HEK293 (cell line): ENCODE data around the gene AK1.
"Not testable (repeated sequence)": the region's sequence is repeated elsewhere in the genome, so short reads cannot be mapped to it uniquely, and the experiment has no call there.

Experiments used
- CTCF ChIA-PET: fragments of 350-600 bp; formaldehyde crosslinking; extraction: SDS; loops from one replicate; lab custom pipeline; 2021; ENCODE audit warnings: antibody characterized with exemption; lab: Yijun Ruan, JAX
- POLR2A ChIA-PET: fragments of 300-600 bp; formaldehyde crosslinking; extraction: SDS; loops from one replicate; lab custom pipeline; 2020; ENCODE audit warnings: antibody characterized with exemption, inconsistent platforms; lab: Yijun Ruan, JAX
- H3K27ac ChIP-seq: fragments of 200-500 bp; sonication (Bioruptor generic); 2 replicates; pipeline ENCODE4 v1.5.1; 2014; ENCODE audit warnings: low read depth, low read length, control low read depth, inconsistent platforms; ENCODE audit errors: extremely low read depth
- H3K36me3 ChIP-seq, 2 experiments: fragments of 200-500 bp in 1 of 2; sonication (Bioruptor generic) in 1 of 2; 1 replicate in 1 of 2; 2 replicates in 1 of 2; pipeline ENCODE4 v1.5.1; 2014 to 2017; ENCODE audit warnings: inconsistent platforms in 2 of 2, low read length in 2 of 2; ENCODE audit not compliant: control insufficient read depth in 2 of 2, insufficient read depth in 1 of 2
- H3K4me1 ChIP-seq: fragments of 200-500 bp; sonication (Bioruptor generic); 2 replicates; pipeline ENCODE4 v1.5.1; 2014; ENCODE audit warnings: mild to moderate bottlenecking, low read length, inconsistent platforms; ENCODE audit not compliant: control insufficient read depth, insufficient read depth
- H3K4me3 ChIP-seq: 2 replicates; pipeline ENCODE4 v1.5.1; 2011; ENCODE audit warnings: low read depth, mild to moderate bottlenecking, control low read depth, low read length, moderate library complexity
- H3K9me3 ChIP-seq: fragments of 200-500 bp; sonication (Bioruptor generic); 2 replicates; pipeline ENCODE4 v1.5.1; 2014; ENCODE audit warnings: low read depth, low read length, inconsistent platforms; ENCODE audit not compliant: control insufficient read depth, insufficient read depth
- GLIS1 ChIP-seq: fragments of 450-650 bp; formaldehyde crosslinking; IDR thresholded peaks from 2 replicates; pipeline ENCODE4 v1.5.1; 2016; ENCODE audit warnings: missing biosample characterization, missing genetic modification characterization
- KLF9 ChIP-seq: fragments of 450-650 bp; formaldehyde crosslinking; IDR thresholded peaks from 2 replicates; pipeline ENCODE4 v1.5.1; 2016; ENCODE audit warnings: missing biosample characterization, missing genetic modification characterization, low read depth
- TCF7L2 ChIP-seq: IDR thresholded peaks from 2 replicates; pipeline ENCODE4 v1.6.1; 2011; ENCODE audit warnings: low read depth, mild to moderate bottlenecking, inconsistent platforms, low read length, moderate library complexity, borderline replicate concordance
- YY2 ChIP-seq: fragments of 450-650 bp; formaldehyde crosslinking; IDR thresholded peaks from 2 replicates; pipeline ENCODE4 v1.5.1; 2016; ENCODE audit warnings: missing biosample characterization, missing genetic modification characterization
- ZFHX2 ChIP-seq: fragments of 450-650 bp; formaldehyde crosslinking; conservative IDR thresholded peaks from 2 replicates; pipeline ENCODE4 v1.5.1; 2016; ENCODE audit warnings: missing biosample characterization, missing genetic modification characterization
- ZFP41 ChIP-seq: fragments of 450-650 bp; formaldehyde crosslinking; IDR thresholded peaks from 2 replicates; pipeline ENCODE4 v1.5.1; 2016; ENCODE audit warnings: missing biosample characterization, missing genetic modification characterization, borderline replicate concordance
- ZFP69B ChIP-seq: fragments of 450-650 bp; formaldehyde crosslinking; IDR thresholded peaks from 2 replicates; pipeline ENCODE4 v1.5.1; 2016; ENCODE audit warnings: missing biosample characterization, missing genetic modification characterization
- ZNF10 ChIP-seq: fragments of 450-650 bp; formaldehyde crosslinking; IDR thresholded peaks from 2 replicates; pipeline ENCODE4 v1.5.1; 2017; ENCODE audit warnings: missing biosample characterization, missing genetic modification characterization
- ZNF157 ChIP-seq: fragments of 450-650 bp; formaldehyde crosslinking; IDR thresholded peaks from 2 replicates; pipeline ENCODE4 v1.5.1; 2016; ENCODE audit warnings: missing biosample characterization, missing genetic modification characterization
- ZNF223 ChIP-seq: fragments of 450-650 bp; formaldehyde crosslinking; IDR thresholded peaks from 2 replicates; pipeline ENCODE4 v1.5.1; 2016; ENCODE audit warnings: missing biosample characterization, missing genetic modification characterization
- ZNF24 ChIP-seq: fragments of 450-650 bp; formaldehyde crosslinking; IDR thresholded peaks from 2 replicates; pipeline ENCODE4 v1.5.1; 2016; ENCODE audit warnings: missing biosample characterization, missing genetic modification characterization
- ZNF248 ChIP-seq: fragments of 450-650 bp; formaldehyde crosslinking; IDR thresholded peaks from 2 replicates; pipeline ENCODE4 v1.5.1; 2017; ENCODE audit warnings: missing biosample characterization, missing genetic modification characterization
- ZNF274 ChIP-seq, 2 experiments: fragments of 200-500 bp in 1 of 2; fragments of 450-650 bp in 1 of 2; sonication (Bioruptor generic) in 1 of 2; formaldehyde crosslinking in 1 of 2; IDR thresholded peaks; 2 replicates each; pipeline versions ENCODE4 v1.5.1 to v1.6.1; 2014 to 2016; ENCODE audit warnings: borderline replicate concordance in 1 of 2, inconsistent platforms in 1 of 2, low read length in 1 of 2, missing biosample characterization in 1 of 2, missing genetic modification characterization in 1 of 2
- ZNF311 ChIP-seq: fragments of 450-650 bp; formaldehyde crosslinking; IDR thresholded peaks from 2 replicates; pipeline ENCODE4 v1.5.1; 2017; ENCODE audit warnings: missing biosample characterization, missing genetic modification characterization, borderline replicate concordance
- ZNF341 ChIP-seq: fragments of 450-650 bp; formaldehyde crosslinking; IDR thresholded peaks from 2 replicates; pipeline ENCODE4; 2016; ENCODE audit warnings: low read depth, missing biosample characterization, missing genetic modification characterization
- ZNF426 ChIP-seq: fragments of 450-650 bp; formaldehyde crosslinking; IDR thresholded peaks from 2 replicates; pipeline ENCODE4 v1.5.1; 2017; ENCODE audit warnings: missing biosample characterization, missing genetic modification characterization, mild to moderate bottlenecking, inconsistent platforms, moderate library complexity
- ZNF654 ChIP-seq: fragments of 450-650 bp; formaldehyde crosslinking; IDR thresholded peaks from 2 replicates; pipeline ENCODE4 v1.5.1; 2016; ENCODE audit warnings: low read depth, missing biosample characterization, missing genetic modification characterization
- ZNF658 ChIP-seq: fragments of 450-650 bp; formaldehyde crosslinking; IDR thresholded peaks from 2 replicates; pipeline ENCODE4; 2016; ENCODE audit warnings: missing biosample characterization, missing genetic modification characterization
- TF ChIP-seq, protein P1 (sequence below): fragments of 450-650 bp; formaldehyde crosslinking; IDR thresholded peaks from 2 replicates; pipeline ENCODE4 v1.5.1; 2017; ENCODE audit warnings: missing biosample characterization, mild to moderate bottlenecking, missing genetic modification characterization, moderate library complexity
- TF ChIP-seq, protein P2 (sequence below): fragments of 450-650 bp; formaldehyde crosslinking; IDR thresholded peaks from 2 replicates; pipeline ENCODE4 v1.5.1; 2016; ENCODE audit warnings: missing biosample characterization, missing genetic modification characterization
- TF ChIP-seq, protein P3 (sequence below): fragments of 450-650 bp; formaldehyde crosslinking; IDR thresholded peaks from 2 replicates; pipeline ENCODE4 v1.5.1; 2016; ENCODE audit warnings: missing biosample characterization, missing genetic modification characterization

AK1 gene

DNA sequence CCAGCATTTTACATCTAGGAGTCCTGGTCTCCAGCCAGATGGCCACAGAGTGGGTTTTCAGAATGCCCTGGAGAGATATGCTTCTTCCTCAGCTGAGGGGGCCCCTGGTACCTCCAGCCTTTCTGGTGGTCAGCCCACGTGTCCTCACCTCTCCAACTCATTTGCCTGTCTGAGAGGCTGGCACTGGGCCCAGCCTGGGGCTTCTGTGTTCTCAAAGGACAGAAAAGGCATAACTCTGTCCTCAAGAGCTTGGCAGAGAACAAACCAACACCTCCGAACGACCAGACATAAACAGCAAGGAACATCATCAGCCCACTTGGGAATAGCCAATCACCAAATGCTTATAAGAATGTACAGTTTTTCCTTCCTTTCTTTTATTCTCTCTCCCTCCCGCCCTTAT lies 40.1 kb downstream of the AK1 start:
- Histone ChIP-seq H3K4me3 (no peak overlapping the region), H3K4me1 (no peaks in the 10 kb centered on the region), H3K36me3 (no peaks in the 10 kb centered on the region), H3K9me3 (no peaks in the 10 kb centered on the region), H3K27ac (no peak overlapping the region)
- POLR2A ChIA-PET, result no interaction called here
- CTCF ChIA-PET, result interaction anchor here (0.6 to 1.9 kb wide), 3 partner anchors 11 to 72 kb away, joined by 3 to 7 read pairs (median 5); no protein-coding TSS in a partner anchor
- no peak for TF ChIP-seq TCF7L2
- TF ChIP-seq ZFP69B (tag by site-specific recombination), result no peak
- TF ChIP-seq, protein P1, sequence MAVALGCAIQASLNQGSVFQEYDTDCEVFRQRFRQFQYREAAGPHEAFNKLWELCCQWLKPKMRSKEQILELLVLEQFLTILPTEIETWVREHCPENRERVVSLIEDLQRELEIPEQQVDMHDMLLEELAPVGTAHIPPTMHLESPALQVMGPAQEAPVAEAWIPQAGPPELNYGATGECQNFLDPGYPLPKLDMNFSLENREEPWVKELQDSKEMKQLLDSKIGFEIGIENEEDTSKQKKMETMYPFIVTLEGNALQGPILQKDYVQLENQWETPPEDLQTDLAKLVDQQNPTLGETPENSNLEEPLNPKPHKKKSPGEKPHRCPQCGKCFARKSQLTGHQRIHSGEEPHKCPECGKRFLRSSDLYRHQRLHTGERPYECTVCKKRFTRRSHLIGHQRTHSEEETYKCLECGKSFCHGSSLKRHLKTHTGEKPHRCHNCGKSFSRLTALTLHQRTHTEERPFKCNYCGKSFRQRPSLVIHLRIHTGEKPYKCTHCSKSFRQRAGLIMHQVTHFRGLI, result no peak
- TF ChIP-seq GLIS1 (tag by site-specific recombination), result no peak
- TF ChIP-seq, protein P2, sequence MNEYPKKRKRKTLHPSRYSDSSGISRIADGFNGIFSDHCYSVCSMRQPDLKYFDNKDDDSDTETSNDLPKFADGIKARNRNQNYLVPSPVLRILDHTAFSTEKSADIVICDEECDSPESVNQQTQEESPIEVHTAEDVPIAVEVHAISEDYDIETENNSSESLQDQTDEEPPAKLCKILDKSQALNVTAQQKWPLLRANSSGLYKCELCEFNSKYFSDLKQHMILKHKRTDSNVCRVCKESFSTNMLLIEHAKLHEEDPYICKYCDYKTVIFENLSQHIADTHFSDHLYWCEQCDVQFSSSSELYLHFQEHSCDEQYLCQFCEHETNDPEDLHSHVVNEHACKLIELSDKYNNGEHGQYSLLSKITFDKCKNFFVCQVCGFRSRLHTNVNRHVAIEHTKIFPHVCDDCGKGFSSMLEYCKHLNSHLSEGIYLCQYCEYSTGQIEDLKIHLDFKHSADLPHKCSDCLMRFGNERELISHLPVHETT (tag by site-specific recombination), result no peak
- no peak for TF ChIP-seq KLF9 (tag by site-specific recombination)
- no peak for TF ChIP-seq YY2 (tag by site-specific recombination)
- no peak for TF ChIP-seq ZNF658 (tag by site-specific recombination)

DNA sequence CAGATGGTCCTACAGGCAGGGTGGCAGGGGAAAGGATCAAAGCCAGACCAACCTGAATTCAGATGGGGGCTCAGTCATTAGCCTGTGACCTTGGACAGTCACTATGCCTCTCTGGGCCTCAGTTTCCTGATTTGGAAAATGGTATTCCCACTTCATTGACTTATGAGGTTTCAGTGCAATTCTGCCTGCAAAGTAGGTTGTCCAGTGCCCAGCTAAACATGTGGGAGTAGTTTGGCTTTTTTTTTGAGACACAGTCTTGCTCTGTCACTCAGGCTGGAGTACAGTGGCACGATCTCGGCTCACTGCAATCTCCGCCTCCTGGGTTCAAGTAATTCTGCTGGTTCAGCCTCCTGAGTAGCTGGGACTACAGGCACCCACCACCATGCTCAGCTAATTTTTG lies 40.9 kb downstream of the AK1 start:
- POLR2A ChIA-PET, H3K27ac ChIP-seq, H3K4me3 ChIP-seq, H3K9me3 ChIP-seq, H3K4me1 ChIP-seq, H3K36me3 ChIP-seq: not testable (repeated sequence)
- CTCF ChIA-PET, result interaction anchor here (1.9 kb wide), 2 partner anchors 10 to 12 kb away, joined by 5 to 7 read pairs; no protein-coding TSS in a partner anchor

DNA sequence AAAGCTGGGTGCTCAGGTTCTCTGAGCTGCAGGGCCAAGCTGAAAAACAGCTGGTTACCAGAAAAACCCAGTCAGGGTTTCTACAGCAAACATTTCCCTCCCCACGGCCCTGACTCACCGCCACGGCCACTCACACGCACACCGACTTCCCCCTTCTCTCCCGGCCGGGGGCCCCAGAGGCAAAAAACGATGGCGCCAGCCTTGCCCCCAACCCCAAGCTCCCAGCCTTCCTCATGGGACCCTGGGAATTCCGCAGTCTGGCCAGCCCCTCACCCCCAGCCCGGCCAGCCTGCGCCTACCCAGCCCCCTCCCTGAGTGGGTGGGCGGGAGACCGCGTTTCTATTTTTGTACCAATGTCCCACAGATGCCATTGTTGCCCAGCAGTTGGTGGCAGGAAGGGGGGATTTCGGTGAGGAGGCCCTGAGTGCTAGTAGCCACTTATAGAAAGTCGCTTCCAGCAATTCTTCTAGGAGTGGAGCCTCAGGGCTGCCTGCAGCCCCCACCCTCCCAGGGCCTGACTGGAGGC lies 41.4 kb downstream of the AK1 start:
- Histone ChIP-seq H3K4me1 (no peaks in the 10 kb centered on the region), H3K4me3 (no peak overlapping the region), H3K36me3 (no peaks in the 10 kb centered on the region), H3K9me3 (no peaks in the 10 kb centered on the region), H3K27ac (no peak overlapping the region)
- TF ChIP-seq ZFHX2, result 0 out of 2 replicates have a peak, but pooled peaks have one; percentile 19
- TF ChIP-seq ZNF654 (tag by site-specific recombination), result no peak
- ChIA-PET CTCF (interaction anchor here (0.6 to 1.9 kb wide), 4 partner anchors 10 to 34 kb away, joined by 3 to 7 read pairs (median 4); no protein-coding TSS in a partner anchor), POLR2A (no interaction called here)

DNA sequence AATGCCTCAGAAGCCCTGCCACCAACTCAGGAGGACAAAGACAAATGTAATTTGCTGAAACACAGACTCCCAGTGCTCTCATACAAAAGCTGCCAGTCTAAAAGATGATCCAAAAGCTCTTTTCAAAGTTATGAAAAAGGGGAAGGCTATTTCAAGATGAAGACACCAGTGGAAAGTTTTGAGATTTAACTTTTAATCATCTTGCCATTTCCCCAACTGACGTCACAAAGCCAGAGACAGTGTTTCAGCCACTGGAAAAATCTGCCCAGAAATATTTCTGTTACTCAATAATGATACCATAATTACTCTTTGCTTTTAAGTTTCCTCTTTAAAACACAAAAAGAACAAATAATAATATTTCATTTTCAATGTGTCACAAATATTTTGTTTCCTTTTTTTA lies 43.9 kb downstream of the AK1 start:
- H3K9me3 ChIP-seq, result no peaks in the 10 kb centered on the region
- no peak overlapping the region for H3K27ac ChIP-seq
- no peak for TF ChIP-seq ZNF157 (tag by site-specific recombination)
- no peak for TF ChIP-seq ZNF311
- TF ChIP-seq, protein P3, sequence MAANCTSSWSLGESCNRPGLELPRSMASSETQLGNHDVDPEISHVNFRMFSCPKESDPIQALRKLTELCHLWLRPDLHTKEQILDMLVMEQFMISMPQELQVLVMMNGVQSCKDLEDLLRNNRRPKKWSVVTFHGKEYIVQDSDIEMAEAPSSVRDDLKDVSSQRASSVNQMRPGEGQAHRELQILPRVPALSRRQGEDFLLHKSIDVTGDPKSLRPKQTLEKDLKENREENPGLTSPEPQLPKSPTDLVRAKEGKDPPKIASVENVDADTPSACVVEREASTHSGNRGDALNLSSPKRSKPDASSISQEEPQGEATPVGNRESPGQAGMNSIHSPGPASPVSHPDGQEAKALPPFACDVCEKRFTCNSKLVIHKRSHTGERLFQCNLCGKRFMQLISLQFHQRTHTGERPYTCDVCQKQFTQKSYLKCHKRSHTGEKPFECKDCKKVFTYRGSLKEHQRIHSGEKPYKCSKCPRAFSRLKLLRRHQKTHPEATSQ (tag by site-specific recombination), result no peak
- TF ChIP-seq ZNF10 (tag by site-specific recombination), result no peak
- TF ChIP-seq ZNF223 (tag by site-specific recombination), result no peak
- TF ChIP-seq ZFP69B (tag by site-specific recombination), result no peak
- TF ChIP-seq ZNF274 (IDR thresholded peaks at IDR 0.05; ENCODE audit: low read length), result no peak
- no peak for TF ChIP-seq ZNF274 (tag by site-specific recombination; IDR thresholded peaks at IDR 0.05; ENCODE audit: borderline replicate concordance)
- no peak for TF ChIP-seq ZFP41 (tag by site-specific recombination)
- TF ChIP-seq ZNF341 (tag by site-specific recombination), result no peak
- no peak for TF ChIP-seq ZNF426 (tag by site-specific recombination)
- TF ChIP-seq ZNF248 (tag by site-specific recombination), result no peak
- TF ChIP-seq ZNF24 (tag by site-specific recombination), result no peak
- no peaks in the 10 kb centered on the region for H3K4me1 ChIP-seq
- no peaks in the 10 kb centered on the region for H3K36me3 ChIP-seq
- no peak overlapping the region for H3K4me3 ChIP-seq
- CTCF ChIA-PET, result interaction anchor here (0.7 kb wide), 1 partner anchor 12 kb away, joined by 4 read pairs; no protein-coding TSS in a partner anchor
- POLR2A ChIA-PET, result interaction anchor here (0.6 kb wide), 1 partner anchor 239 kb away, joined by 4 read pairs; no protein-coding TSS in a partner anchor
